GM19463 (cell line): ENCODE measurements around the gene TAC4.

Experiments
- ATAC-seq: cut with Tn5 transposase; IDR thresholded peaks from one replicate; pipeline ENCODE4 v1.9.1; 2021; ENCODE audit warnings: mild to moderate bottlenecking, moderate library complexity; ENCODE audit not compliant: unreplicated experiment

Gene TAC4

GRCh38 chr17:49873466-49873865 is 25.6 kb upstream of the TAC4 start:
- ATAC-seq, result no peak

GRCh38 chr17:49872754-49873377 is 25.0 kb upstream of the TAC4 start:
- ATAC-seq, result no peak

- ATAC-seq, result no peak
Observed at GRCh38 chr17:49871211-49871610, 23.3 kb upstream of the TAC4 start.

DNA sequence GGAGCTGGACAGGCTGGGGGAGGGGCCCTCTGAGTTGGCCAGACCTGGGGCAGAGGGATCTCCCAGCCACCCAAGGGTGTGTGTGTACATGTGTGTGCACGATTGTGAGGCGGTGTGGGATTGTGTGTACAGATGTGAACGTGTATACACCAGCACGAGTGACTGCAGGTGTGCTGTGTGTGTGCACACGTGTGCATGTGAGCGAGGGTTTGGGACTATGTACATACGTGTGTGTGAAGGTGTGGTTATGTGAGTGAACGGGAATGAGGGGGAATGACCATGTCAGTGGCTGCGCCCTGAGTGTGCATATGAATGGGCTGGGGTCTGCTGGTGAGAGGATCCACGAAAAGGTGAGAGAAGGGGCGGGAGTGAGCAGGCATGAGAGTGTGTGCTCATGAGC is 22.4 kb upstream of the TAC4 start:
- ATAC-seq, result no peak

DNA sequence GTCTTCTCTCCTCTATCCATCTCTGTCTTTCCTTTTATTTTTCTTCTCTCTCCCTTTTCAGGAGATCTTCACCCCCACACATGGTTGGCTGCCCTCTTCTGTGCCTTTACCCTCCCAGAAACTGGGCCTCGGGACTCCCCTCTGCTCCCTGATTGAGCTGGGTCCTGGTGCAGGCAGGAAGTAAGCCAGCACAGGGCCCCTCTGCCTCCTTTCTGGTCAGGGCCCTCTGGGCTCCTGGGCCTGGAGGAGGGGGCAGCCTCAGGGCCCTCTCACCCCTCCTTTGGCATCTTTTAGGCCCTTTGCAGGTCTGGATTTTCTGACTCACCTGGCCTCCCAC is 21.1 kb upstream of the TAC4 start:
- no peak for ATAC-seq

DNA sequence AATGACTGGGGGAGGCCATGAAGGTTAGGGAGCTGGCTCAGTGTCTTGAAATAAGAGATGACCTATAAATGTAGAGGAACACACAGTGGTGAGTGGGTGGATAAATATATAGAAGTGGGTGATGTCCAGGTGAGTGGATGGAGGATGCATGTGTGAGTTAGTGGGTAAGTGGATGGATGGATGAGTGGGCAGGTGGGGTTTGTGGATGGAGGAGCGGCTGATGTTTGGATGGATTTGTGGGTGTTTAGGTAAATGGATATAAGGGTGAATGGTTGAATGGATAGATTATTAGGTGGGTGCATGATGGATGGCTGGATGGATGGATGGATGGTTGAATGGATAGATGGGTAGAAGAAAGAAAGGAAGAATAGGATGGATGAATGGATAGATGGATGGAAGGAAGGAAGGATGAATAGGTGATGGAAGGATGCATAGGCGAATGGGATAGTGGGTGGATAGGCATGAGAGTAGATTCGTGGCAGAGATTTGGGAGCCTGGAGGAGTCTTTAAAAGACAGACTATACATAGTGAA is 19.1 kb upstream of the TAC4 start:
- no peak for ATAC-seq

DNA sequence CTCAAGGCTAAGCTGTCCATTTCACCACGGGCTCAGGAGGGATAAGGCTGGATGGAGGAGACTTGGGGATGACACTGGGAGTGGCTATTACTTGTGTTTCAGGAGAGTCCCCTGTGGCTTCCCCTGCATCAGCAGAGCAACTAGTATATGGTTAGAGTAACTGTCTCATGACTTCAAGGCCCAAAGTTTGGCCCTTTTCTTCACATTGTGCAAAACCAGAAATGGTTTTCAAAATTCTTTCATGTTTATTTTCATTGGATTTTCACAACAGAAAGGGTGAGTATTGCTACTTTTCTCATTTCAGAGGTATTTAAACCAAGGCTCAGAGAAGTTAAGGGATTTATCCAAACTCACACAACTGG is 18.1 kb upstream of the TAC4 start:
- no peak for ATAC-seq

DNA sequence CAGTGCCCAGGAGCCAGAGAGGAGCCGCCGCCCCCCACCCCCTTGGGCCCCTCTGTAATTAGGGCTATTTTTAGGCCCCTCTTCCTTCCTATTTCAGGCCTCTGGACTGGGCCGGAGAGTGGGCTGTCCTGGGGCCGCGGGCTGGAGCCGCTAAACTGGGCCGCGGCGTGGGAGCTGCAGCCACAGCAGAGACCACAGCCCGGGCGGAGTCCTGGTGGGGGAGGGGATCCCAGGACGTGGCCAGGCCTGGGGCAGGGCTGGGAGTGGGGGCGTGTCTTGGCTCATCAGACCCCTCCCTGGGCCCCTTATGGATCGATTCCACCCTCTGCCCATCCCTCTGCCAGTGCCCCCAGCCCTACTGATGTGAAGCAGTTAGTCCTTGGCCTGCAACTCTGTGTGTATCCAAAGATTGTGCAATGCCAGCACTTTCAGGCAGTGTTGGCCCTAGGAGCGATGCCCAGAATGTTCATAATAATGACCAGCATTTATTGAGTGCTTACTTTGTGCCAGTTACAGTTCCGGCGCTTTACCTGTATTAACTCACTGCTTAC is 15.0 kb upstream of the TAC4 start:
- ATAC-seq, result no peak

- no peak for ATAC-seq
Observed at GRCh38 chr17:49861150-49861884, 13.4 kb upstream of the TAC4 start.

DNA sequence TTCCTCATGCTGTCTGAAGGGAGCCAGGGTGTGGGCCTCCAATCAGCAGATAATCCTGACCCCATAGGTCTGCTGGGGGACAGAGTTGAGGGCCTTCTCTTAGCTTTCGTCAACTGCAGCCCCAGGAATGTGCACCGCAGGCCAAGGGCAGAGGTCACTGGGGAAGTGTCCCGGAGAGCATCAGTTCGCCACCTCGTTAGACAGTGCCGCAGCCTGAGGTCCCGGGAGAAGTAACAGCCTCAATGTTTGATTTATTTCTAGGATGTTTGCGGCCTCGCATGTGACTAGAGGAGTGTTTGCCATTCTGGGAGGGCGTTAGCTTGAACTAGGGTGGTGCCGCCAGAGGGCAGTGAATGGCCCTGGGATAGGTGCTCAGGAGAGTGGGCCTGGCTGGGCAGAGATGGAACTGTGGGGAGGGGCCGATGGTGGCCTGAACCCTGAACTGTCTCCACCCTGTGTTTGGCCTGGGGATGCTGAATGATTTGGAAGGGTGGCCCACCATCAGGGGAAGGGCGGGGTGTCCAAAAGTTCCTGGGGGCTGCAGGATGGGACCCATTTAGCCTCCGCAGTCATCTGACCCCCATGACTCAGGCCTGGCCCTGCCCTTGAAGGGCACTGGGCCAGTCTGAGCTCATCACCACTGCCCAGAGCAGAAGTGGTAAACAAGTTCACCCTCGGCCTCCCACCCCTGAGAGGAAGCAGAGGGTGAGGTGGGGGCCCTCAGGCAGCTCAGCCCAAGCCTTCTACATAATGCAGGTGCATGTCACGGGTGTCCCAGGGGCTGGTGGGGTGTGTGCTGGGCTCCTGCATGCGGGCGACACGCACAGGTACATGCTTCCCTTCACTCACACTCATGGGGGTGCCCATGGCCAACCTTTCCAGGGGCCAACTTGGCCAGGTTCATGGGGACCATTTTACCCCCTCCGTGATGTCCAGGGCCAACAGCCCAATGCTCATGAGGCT is 12.4 kb upstream of the TAC4 start:
- no peak for ATAC-seq

- ATAC-seq, result no peak
Observed at GRCh38 chr17:49858796-49859195, 10.9 kb upstream of the TAC4 start.

DNA sequence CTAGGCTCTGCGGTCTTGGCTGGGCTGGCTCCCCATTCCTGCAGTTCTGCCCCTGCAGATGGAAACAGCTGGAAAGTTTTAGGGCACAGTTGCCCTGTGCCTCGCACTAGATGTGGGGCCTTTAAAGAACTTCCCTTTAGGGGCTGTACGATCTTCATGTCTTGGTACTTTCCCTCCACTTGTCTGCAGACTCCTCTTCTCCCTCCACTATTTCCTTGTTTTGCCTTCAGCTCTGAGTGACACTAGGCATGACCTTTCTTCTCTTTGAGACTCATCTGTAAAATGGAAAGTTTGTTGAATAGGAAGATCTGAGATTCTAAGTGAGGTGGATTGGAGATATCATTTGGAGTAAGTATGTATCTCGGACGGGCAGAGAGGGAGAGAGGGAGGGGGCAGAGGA is 6.3 kb upstream of the TAC4 start:
- no peak for ATAC-seq

- no peak for ATAC-seq
Observed at GRCh38 chr17:49853470-49854015, 5.7 kb upstream of the TAC4 start.

- no peak for ATAC-seq
Observed at GRCh38 chr17:49851387-49852291, 3.8 kb upstream of the TAC4 start.

DNA sequence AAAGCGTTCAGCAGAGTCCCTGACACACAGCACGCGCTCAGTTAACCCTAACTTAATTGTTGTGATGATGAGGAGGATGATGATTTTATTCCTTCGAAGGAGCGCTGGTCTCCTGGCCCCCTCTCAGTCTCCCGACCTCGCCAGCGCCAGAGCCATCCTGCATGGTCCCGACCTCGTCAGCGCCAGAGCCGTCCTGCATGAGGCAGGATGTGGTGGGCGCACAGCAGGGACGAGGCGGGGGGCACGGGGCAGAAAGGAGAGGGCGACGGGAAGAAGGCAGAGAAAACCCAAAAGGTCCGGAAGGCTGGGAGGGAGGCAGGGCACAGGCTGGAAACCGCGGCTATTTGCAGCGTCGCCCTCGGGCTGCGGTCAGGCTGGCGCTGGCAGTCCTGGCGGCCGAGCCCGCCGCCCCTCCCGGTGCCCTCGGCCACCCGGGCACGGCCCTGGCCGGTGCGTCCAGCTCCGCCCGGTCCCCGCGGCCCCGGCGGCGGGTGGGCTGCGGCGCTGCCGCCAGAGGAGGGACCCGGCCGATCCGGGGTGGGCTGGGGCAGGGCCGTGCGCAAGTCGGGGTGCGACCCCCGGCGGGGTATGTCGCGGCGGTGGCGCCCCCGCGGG is 3.0 kb upstream of the TAC4 start:
- no peak for ATAC-seq

DNA sequence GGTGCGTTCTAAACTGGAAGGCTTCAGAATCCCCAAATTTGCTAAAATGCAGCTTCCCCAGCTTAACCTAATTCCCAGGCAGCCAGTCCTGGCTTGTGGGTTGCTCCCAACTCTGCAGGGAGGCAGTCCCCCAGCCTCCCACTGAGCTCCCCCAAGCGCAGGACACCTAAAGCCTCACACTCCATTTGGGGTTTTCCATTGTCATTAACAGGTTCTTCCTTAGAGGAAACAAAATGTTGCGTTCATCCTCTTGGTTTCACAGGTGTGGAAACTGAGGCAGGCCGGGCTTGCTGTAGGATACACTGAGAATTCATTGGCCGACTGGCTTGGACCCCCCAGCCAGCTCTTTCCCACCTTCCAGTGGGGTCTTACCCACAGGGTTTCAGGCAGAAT is 2.3 kb upstream of the TAC4 start:
- ATAC-seq, result no peak

- ATAC-seq, result no peak
Observed at GRCh38 chr17:49848739-49849138, 870 bp upstream of the TAC4 start.

DNA sequence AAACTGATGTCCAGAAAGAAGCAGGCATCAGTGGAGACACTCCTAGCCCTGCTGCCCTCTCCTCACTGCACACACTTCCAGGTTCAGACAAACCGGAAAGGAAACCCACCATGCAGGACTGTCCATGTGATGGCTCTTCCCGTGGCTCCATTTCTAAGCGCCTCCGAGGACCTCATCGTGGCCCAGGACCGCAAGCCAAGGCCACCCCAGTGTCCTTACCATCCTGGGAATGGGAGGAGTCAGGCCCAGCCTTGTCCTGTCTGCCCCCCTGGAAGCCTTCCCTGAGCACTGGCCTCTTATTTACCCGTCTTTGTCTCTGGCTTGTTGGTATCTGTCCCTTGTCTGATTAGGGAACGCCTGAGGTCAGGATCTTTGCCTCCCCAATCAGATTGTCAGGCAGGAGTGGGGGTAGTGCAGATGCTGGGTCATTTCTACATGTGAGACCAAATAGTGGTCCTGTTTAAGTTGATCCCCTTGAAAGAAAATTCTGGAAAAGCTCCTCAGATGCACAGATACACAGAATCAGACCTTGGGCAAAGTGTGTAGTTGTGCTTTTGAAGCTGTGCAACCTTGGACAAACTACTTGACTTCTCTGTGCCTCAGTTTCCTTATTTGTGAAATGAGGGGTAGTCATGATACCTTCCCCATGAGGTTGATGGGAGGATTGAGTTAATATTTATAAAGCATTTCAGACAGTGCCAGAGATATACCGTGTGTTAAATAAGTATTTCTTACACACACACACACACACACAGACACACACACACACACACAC is 744 bp downstream of the TAC4 start:
- ATAC-seq, result no peak

GRCh38 chr17:49845321-49845720 is 2.5 kb downstream of the TAC4 start:
- no peak for ATAC-seq
